ENCODE data around the gene SPAG6. TPM values are rescaled to one million over a fixed set of nuclear protein-coding genes. Genes with fewer than 3 reads are reported as not detected.
A peak's percentile ranks its signal among the peaks of the same experiment; 100 is the strongest.

The SPAG6 gene
- total and polyA plus RNA-seq, 9 of the 15 experiments (the other 6 are each of a cell fraction or from before 2014, with no cell fraction given) = 3.5 to 23.1 (median 11.8) TPM

DNA sequence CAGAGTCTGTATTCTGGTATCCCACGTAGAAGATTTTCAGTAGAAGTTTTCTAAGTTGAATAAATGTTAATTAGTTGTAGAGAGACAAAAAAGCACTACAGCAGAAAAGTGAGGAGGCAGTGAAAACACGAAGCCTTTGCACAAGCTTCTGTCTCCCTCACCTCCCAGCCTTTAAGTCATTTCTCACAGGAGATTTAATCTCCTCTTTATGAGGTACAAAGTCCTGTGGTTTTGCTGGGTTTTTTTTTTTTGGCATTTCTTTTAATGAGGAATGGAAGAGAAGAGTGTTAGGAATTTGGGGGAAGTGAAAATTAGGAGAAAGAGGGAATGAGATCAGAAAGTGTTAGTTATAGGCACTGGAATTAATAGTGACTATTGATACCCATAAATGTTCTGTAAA lies 21.5 kb downstream of the SPAG6 start (continued):
- TF ChIP-seq BRF2 (IDR thresholded peaks at IDR 0.05; ENCODE audit: borderline replicate concordance, insufficient read depth, insufficient read length) = no peak
- TF ChIP-seq MTA2 (IDR thresholded peaks at IDR 0.05; ENCODE audit: low read depth) = no peak

DNA sequence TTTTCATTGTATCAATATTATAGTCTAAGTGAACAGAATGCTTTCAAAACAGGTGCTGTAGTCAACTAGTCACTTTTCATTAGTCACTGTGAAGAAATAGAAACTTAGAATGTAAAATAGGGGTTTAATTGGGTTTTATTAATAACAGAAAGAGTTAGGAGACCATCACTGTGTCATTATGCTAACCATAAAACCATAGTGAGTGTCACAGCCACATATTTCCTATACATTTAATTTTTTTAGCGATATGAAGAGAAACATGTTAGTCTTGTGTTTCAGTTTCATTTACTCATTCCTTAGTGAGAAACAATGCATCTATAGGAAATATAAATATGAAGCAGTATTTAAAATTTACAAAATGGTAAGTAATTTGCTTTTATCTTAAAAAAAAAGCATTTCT lies 22.2 kb downstream of the SPAG6 start:
- ATAC-seq = no peak
- TF ChIP-seq ZFP36 (IDR thresholded peaks at IDR 0.05; ENCODE audit: low read depth, low read length, partially characterized antibody) (no peak), ZFP1 (CRISPR knock-in tag; IDR thresholded peaks at IDR 0.05) (no peak), ZNF449 (CRISPR knock-in tag; IDR thresholded peaks at IDR 0.05) (no peak), MXI1 (IDR thresholded peaks at IDR 0.05; ENCODE audit: low read depth, low read length) (no peak)
- TF ChIP-seq, protein P1, sequence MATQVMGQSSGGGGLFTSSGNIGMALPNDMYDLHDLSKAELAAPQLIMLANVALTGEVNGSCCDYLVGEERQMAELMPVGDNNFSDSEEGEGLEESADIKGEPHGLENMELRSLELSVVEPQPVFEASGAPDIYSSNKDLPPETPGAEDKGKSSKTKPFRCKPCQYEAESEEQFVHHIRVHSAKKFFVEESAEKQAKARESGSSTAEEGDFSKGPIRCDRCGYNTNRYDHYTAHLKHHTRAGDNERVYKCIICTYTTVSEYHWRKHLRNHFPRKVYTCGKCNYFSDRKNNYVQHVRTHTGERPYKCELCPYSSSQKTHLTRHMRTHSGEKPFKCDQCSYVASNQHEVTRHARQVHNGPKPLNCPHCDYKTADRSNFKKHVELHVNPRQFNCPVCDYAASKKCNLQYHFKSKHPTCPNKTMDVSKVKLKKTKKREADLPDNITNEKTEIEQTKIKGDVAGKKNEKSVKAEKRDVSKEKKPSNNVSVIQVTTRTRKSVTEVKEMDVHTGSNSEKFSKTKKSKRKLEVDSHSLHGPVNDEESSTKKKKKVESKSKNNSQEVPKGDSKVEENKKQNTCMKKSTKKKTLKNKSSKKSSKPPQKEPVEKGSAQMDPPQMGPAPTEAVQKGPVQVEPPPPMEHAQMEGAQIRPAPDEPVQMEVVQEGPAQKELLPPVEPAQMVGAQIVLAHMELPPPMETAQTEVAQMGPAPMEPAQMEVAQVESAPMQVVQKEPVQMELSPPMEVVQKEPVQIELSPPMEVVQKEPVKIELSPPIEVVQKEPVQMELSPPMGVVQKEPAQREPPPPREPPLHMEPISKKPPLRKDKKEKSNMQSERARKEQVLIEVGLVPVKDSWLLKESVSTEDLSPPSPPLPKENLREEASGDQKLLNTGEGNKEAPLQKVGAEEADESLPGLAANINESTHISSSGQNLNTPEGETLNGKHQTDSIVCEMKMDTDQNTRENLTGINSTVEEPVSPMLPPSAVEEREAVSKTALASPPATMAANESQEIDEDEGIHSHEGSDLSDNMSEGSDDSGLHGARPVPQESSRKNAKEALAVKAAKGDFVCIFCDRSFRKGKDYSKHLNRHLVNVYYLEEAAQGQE (IDR thresholded peaks at IDR 0.05; ENCODE audit: borderline replicate concordance) = no peak
- TF ChIP-seq, protein P1 (CRISPR knock-in tag; IDR thresholded peaks at IDR 0.05; ENCODE audit: low read depth) = no peak
- TF ChIP-seq, protein P2, sequence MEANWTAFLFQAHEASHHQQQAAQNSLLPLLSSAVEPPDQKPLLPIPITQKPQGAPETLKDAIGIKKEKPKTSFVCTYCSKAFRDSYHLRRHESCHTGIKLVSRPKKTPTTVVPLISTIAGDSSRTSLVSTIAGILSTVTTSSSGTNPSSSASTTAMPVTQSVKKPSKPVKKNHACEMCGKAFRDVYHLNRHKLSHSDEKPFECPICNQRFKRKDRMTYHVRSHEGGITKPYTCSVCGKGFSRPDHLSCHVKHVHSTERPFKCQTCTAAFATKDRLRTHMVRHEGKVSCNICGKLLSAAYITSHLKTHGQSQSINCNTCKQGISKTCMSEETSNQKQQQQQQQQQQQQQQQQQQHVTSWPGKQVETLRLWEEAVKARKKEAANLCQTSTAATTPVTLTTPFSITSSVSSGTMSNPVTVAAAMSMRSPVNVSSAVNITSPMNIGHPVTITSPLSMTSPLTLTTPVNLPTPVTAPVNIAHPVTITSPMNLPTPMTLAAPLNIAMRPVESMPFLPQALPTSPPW (CRISPR knock-in tag; IDR thresholded peaks at IDR 0.05) = no peak

More for the DNA sequence above, 22.2 kb downstream of the SPAG6 start:
- H3K36me3 ChIP-seq (ENCODE audit: control insufficient read depth, insufficient read depth, low read length) = no peaks in the 10 kb centered on the region
- in situ Hi-C loops (cut with MboI) = no loop called here
- POLR2A ChIA-PET = no interaction called here
- no peak overlapping the region for H3K4me3 ChIP-seq
- no peaks in the 10 kb centered on the region for H3K27me3 ChIP-seq (ENCODE audit: control insufficient read depth in 2 of 2, insufficient read depth in 2 of 2, low read length in 2 of 2)
- H3K9me1 ChIP-seq (ENCODE audit: control insufficient read depth, insufficient read depth, low read length) = no peaks in the 10 kb centered on the region
- intact Hi-C loops (cut with micrococcal nuclease) = no loop called here
- no peaks in the 10 kb centered on the region for H3K79me2 ChIP-seq (ENCODE audit: control insufficient read depth, insufficient read depth, low read length)
- WGBS (ENCODE audit: insufficient coverage, low coverage, missing lambda C conversion rate) = 88% methylated on average over 1 of the region's 1 CpG
- no TSS peak for BruUV-seq (replicated peaks)
- H3K4me1 ChIP-seq (replicated peaks in 1 of 2; ENCODE audit: control insufficient read depth in 2 of 2, insufficient read depth in 2 of 2, low read length in 2 of 2) = peaks cover 3 to 19% of the 10 kb centered on the region in 2 experiments; a peak in 4 of 5 replicates
- H4K20me1 ChIP-seq (replicated peaks; ENCODE audit: control insufficient read depth, insufficient read depth, low read length) = no peaks in the 10 kb centered on the region
- H3K9ac ChIP-seq (ENCODE audit: insufficient read depth in 1 of 2, low read depth in 2 of 2, low read length in 2 of 2) = no peak overlapping the region
- CTCF ChIA-PET (ENCODE audit: low intra/inter-chr PET ratio) = no interaction called here
- H2AFZ ChIP-seq (ENCODE audit: low read depth, low read length) = peak overlapping the region; percentile 70
- DNase-seq (ENCODE audit: extremely low read depth in 1 of 4, low spot score in 3 of 4) (no peak), FAIRE-seq (no peak)
- no peak overlapping the region for H3K27ac ChIP-seq (ENCODE audit: extremely low read depth, low read depth, low read length)
- no peak overlapping the region for H3K4me2 ChIP-seq (ENCODE audit: insufficient read depth, low read length)
- no peaks in the 10 kb centered on the region for H3K9me3 ChIP-seq (replicated peaks; ENCODE audit: control insufficient read depth, insufficient read depth, low read depth, low read length)
